Measurements from ENCODE around the gene PRKAG1.
"Not testable (repeated sequence)": the region's sequence is repeated elsewhere in the genome, so short reads cannot be mapped to it uniquely, and the experiment has no call there.

The PRKAG1 gene

GRCh38 chr12:49018261-49019119 is at the start of gene PRKAG1:
TSS of gene PRKAG1 (minus strand) at chr12:49018776. CDS start at chr12:49018740, 36 bp downstream.
- peak; percentile 75 for DNase-seq

- DNase-seq = no peak
Measured at GRCh38 chr12:49066120-49066519, 47.5 kb upstream of the PRKAG1 start.

GRCh38 chr12:49064767-49065152 is 46.2 kb upstream of the PRKAG1 start:
- DNase-seq = no peak

GRCh38 chr12:49061916-49062315 is 43.3 kb upstream of the PRKAG1 start:
- not testable (repeated sequence) for DNase-seq

GRCh38 chr12:49061157-49061650 is 42.6 kb upstream of the PRKAG1 start:
- no peak for DNase-seq

GRCh38 chr12:49060237-49061156 is 41.9 kb upstream of the PRKAG1 start, which contains the start of gene KMT2D:
TSS of gene KMT2D (minus strand) at chr12:49060794. CDS start at chr12:49055324, 5,470 bp downstream.
- DNase-seq = peak; percentile 80

GRCh38 chr12:49059299-49060171 is 41.0 kb upstream of the PRKAG1 start:
- DNase-seq = no peak

GRCh38 chr12:49059045-49059298 is 40.4 kb upstream of the PRKAG1 start:
- DNase-seq = no peak

- no peak for DNase-seq
Measured at GRCh38 chr12:49058366-49059044, 39.9 kb upstream of the PRKAG1 start.

- DNase-seq = no peak
Measured at GRCh38 chr12:49057888-49058287, 39.3 kb upstream of the PRKAG1 start.

GRCh38 chr12:49055978-49056754 is 37.6 kb upstream of the PRKAG1 start:
- DNase-seq = no peak

GRCh38 chr12:49055092-49055491 is 36.5 kb upstream of the PRKAG1 start:
- DNase-seq = no peak

GRCh38 chr12:49054524-49054923 is 35.9 kb upstream of the PRKAG1 start:
- no peak for DNase-seq

- DNase-seq = no peak
Measured at GRCh38 chr12:49054096-49054495, 35.5 kb upstream of the PRKAG1 start.

- DNase-seq = no peak
Measured at GRCh38 chr12:49052451-49053208, 34.1 kb upstream of the PRKAG1 start.

GRCh38 chr12:49051777-49052438 is 33.3 kb upstream of the PRKAG1 start:
- DNase-seq = no peak

GRCh38 chr12:49051373-49051764 is 32.8 kb upstream of the PRKAG1 start:
- no peak for DNase-seq

GRCh38 chr12:49050507-49051372 is 32.2 kb upstream of the PRKAG1 start:
- DNase-seq = no peak

Data from NCI-H345 (cell line).